ENCODE measurements around the gene PHC2. TPM values are rescaled to one million over a fixed set of nuclear protein-coding genes. Genes with fewer than 3 reads are reported as not detected.

PHC2 gene
- total RNA-seq, 6 experiments from 2014 or later, result 49.3 to 86.5 (median 66.8) TPM

- H3K27me3 ChIP-seq, result no peaks in the 10 kb centered on the region
- no peak overlapping the region for H3K27ac ChIP-seq
- no peaks in the 10 kb centered on the region for H3K36me3 ChIP-seq
- no peaks in the 10 kb centered on the region for H3K9me3 ChIP-seq
- WGBS (ENCODE audit: insufficient coverage, low coverage, low lambda C conversion rate, missing lambda C conversion rate), result 81% methylated on average over 7 of the region's 8 CpGs
- intact Hi-C loops (cut with DNase I), result loop anchor here in 1 of 2 donors (10.0 kb wide), 1 partner anchor 160 kb away; no protein-coding TSS in a partner anchor
- TF ChIP-seq CTCF (IDR thresholded peaks at IDR 0.05), result no peak
- ATAC-seq (no peak), DNase-seq (no peak)
- H3K4me1 ChIP-seq, result no peaks in the 10 kb centered on the region
- H3K4me3 ChIP-seq, result no peak overlapping the region
Observed at GRCh38 chr1:33454646-33455282, 23.9 kb upstream of the PHC2 start.

GRCh38 chr1:33446590-33446989 is 15.7 kb upstream of the PHC2 start:
- Histone ChIP-seq H3K27ac (no peak overlapping the region), H3K4me3 (no peak overlapping the region), H3K9me3 (no peaks in the 10 kb centered on the region), H3K4me1 (no peaks in the 10 kb centered on the region), H3K27me3 (no peaks in the 10 kb centered on the region), H3K36me3 (no peaks in the 10 kb centered on the region)
- ATAC-seq (no peak), DNase-seq (no peak)
- intact Hi-C loops (cut with DNase I), result no loop called here
- no peak for TF ChIP-seq CTCF (IDR thresholded peaks at IDR 0.05)
- TF ChIP-seq POLR2A (IDR thresholded peaks at IDR 0.05), result no peak
- 100% methylated on average over 1 of the region's 3 CpGs for WGBS (ENCODE audit: insufficient coverage, low coverage, low lambda C conversion rate, missing lambda C conversion rate)

- 80% methylated on average over 5 of the region's 6 CpGs for WGBS (ENCODE audit: insufficient coverage, low coverage, low lambda C conversion rate, missing lambda C conversion rate)
- intact Hi-C loops (cut with DNase I), result no loop called here
- Histone ChIP-seq H3K36me3 (no peaks in the 10 kb centered on the region), H3K4me3 (no peak overlapping the region), H3K4me1 (no peaks in the 10 kb centered on the region), H3K27me3 (no peaks in the 10 kb centered on the region), H3K27ac (no peak overlapping the region), H3K9me3 (no peaks in the 10 kb centered on the region)
- ATAC-seq (peak; percentile 28 to 51 (median 32)), DNase-seq (no peak)
- no peak for TF ChIP-seq CTCF (IDR thresholded peaks at IDR 0.05)
Observed at GRCh38 chr1:33445108-33445507, 14.2 kb upstream of the PHC2 start.

- no peak overlapping the region for H3K4me3 ChIP-seq
- no peaks in the 10 kb centered on the region for H3K36me3 ChIP-seq
- H3K4me1 ChIP-seq, result no peaks in the 10 kb centered on the region
- WGBS (ENCODE audit: insufficient coverage, low coverage, low lambda C conversion rate, missing lambda C conversion rate), result 29% methylated on average over 1 of the region's 6 CpGs
- no peak overlapping the region for H3K27ac ChIP-seq
- TF ChIP-seq POLR2A (IDR thresholded peaks at IDR 0.05) (no peak), CTCF (IDR thresholded peaks at IDR 0.05) (no peak)
- no peak for DNase-seq
- H3K9me3 ChIP-seq, result no peaks in the 10 kb centered on the region
- peak; percentile 53 to 78 (median 57) for ATAC-seq
- intact Hi-C loops (cut with DNase I), result no loop called here
- H3K27me3 ChIP-seq, result no peaks in the 10 kb centered on the region
Observed at GRCh38 chr1:33443705-33444180, 12.8 kb upstream of the PHC2 start.
